IMR-90 (cell line): Measurements from ENCODE around the gene CDKAL1. TPM values are rescaled to one million over a fixed set of nuclear protein-coding genes. Genes with fewer than 3 reads are reported as not detected.

ENCODE experiments used
- ATAC-seq: fragments of 200-7000 bp; cut with Tn5 transposase; 2 replicates; pipeline ENCODE4 v1.9.1; 2020; ENCODE audit warnings: low read depth, mild to moderate bottlenecking, moderate library complexity
- BruUV-seq: library from RNA; stranded (reverse); fragments of 400-500 nt; replicated peaks from 2 replicates; lab custom pipeline; 2021; lab: Mats Ljungman, UMichigan
- CTCF ChIA-PET: fragments of 300-600 bp; formaldehyde crosslinking; extraction: SDS; loops from one replicate; lab custom pipeline; 2021; ENCODE audit warnings: antibody characterized with exemption; lab: Yijun Ruan, JAX
- POLR2A ChIA-PET: fragments of 300-600 bp; sonication (Branson Sonifier 250); formaldehyde crosslinking; loops from one replicate; lab custom pipeline; 2022; ENCODE audit warnings: antibody characterized with exemption; ENCODE audit not compliant: unreplicated experiment; lab: Charles Lee
- DNase-seq: peaks from one replicate; pipeline ENCODE4 v3.0.0; 2013
- H2AFZ ChIP-seq: replicated peaks from 2 replicates; pipeline ENCODE3; 2013; ENCODE audit warnings: low read length, mild to moderate bottlenecking; ENCODE audit not compliant: poor library complexity
- H2AK5ac ChIP-seq: 2 replicates; pipeline ENCODE4 v1.6.1; 2013; ENCODE audit warnings: low read depth, low read length, inconsistent platforms
- H2AK9ac ChIP-seq: replicated peaks from 2 replicates; pipeline ENCODE3; 2013; ENCODE audit warnings: mild to moderate bottlenecking, low read depth, low read length, moderate library complexity; ENCODE audit not compliant: poor library complexity
- H2BK120ac ChIP-seq: 2 replicates; pipeline ENCODE4 v1.6.1; 2013; ENCODE audit warnings: low read depth, low read length, inconsistent platforms
- H2BK15ac ChIP-seq: 3 replicates; pipeline ENCODE4 v1.6.1; 2013; ENCODE audit warnings: low read depth, low read length, inconsistent platforms
- H2BK20ac ChIP-seq: 2 replicates; pipeline ENCODE4 v1.6.1; 2013; ENCODE audit warnings: low read depth, mild to moderate bottlenecking, inconsistent platforms, low read length, moderate library complexity
- H2BK5ac ChIP-seq: 2 replicates; pipeline ENCODE4 v1.6.1; 2013; ENCODE audit warnings: mild to moderate bottlenecking, low read depth, low read length, inconsistent platforms; ENCODE audit not compliant: poor library complexity, severe bottlenecking
- H3K14ac ChIP-seq: replicated peaks from 2 replicates; pipeline ENCODE4 v1.6.1; 2013; ENCODE audit warnings: low read depth, low read length, inconsistent platforms
- H3K18ac ChIP-seq: 2 replicates; pipeline ENCODE4 v1.6.1; 2013; ENCODE audit warnings: low read depth, low read length, control low read depth
- H3K23ac ChIP-seq: 2 replicates; pipeline ENCODE4 v1.6.1; 2013; ENCODE audit warnings: low read depth, low read length, inconsistent platforms
- H3K27ac ChIP-seq: 2 replicates; pipeline ENCODE4 v1.5.1; 2013; ENCODE audit warnings: mild to moderate bottlenecking, control low read depth, low read length; ENCODE audit not compliant: insufficient read depth
- H3K27me3 ChIP-seq: 2 replicates; pipeline ENCODE4 v1.6.1; 2013; ENCODE audit warnings: low read length; ENCODE audit not compliant: control insufficient read depth, insufficient read depth
- H3K36me3 ChIP-seq: 2 replicates; pipeline ENCODE4 v1.6.1; 2013; ENCODE audit warnings: low read length, mixed read lengths; ENCODE audit not compliant: control insufficient read depth, insufficient read depth
- H3K4ac ChIP-seq: 2 replicates; pipeline ENCODE4 v1.6.1; 2013; ENCODE audit warnings: low read depth, low read length, inconsistent platforms
- H3K4me1 ChIP-seq: 2 replicates; pipeline ENCODE4 v1.6.1; 2013; ENCODE audit warnings: low read length, mixed read lengths; ENCODE audit not compliant: control insufficient read depth, insufficient read depth
- H3K4me2 ChIP-seq: 2 replicates; pipeline ENCODE4 v1.6.1; 2013; ENCODE audit warnings: low read depth, mild to moderate bottlenecking, control low read depth, low read length, moderate library complexity
- H3K4me3 ChIP-seq: 2 replicates; pipeline ENCODE4 v1.5.1; 2013; ENCODE audit warnings: low read depth, mild to moderate bottlenecking, control low read depth, low read length, moderate library complexity; ENCODE audit not compliant: insufficient read depth
- H3K56ac ChIP-seq: 2 replicates; pipeline ENCODE4 v1.6.1; 2013; ENCODE audit warnings: low read length, inconsistent platforms; ENCODE audit not compliant: insufficient read depth; ENCODE audit errors: extremely low read depth
- H3K79me1 ChIP-seq, 2 experiments: 2 replicates each; pipeline ENCODE4 v1.6.1; 2013; ENCODE audit warnings: low read length in 2 of 2, inconsistent platforms in 1 of 2, low read depth in 1 of 2
- H3K9ac ChIP-seq: 2 replicates; pipeline ENCODE4 v1.6.1; 2013; ENCODE audit warnings: low read depth, low read length, control low read depth
- H3K9me1 ChIP-seq: 2 replicates; pipeline ENCODE4 v1.6.1; 2013; ENCODE audit warnings: low read length, inconsistent platforms; ENCODE audit not compliant: insufficient read depth
- H3K9me3 ChIP-seq: 2 replicates; pipeline ENCODE4 v1.6.1; 2013; ENCODE audit warnings: low read length; ENCODE audit not compliant: control insufficient read depth, insufficient read depth
- H4K20me1 ChIP-seq: 2 replicates; pipeline ENCODE4 v1.6.1; 2013; ENCODE audit warnings: low read length, inconsistent platforms; ENCODE audit not compliant: insufficient read depth
- H4K5ac ChIP-seq: 2 replicates; pipeline ENCODE4 v1.6.1; 2013; ENCODE audit warnings: mild to moderate bottlenecking, low read depth, low read length, control low read depth
- H4K8ac ChIP-seq, 2 experiments: 2 replicates each; pipeline ENCODE4 v1.6.1; 2013; ENCODE audit warnings: low read depth in 2 of 2, low read length in 2 of 2, control low read depth in 1 of 2, inconsistent platforms in 1 of 2
- H4K91ac ChIP-seq: 2 replicates; pipeline ENCODE4 v1.6.1; 2013; ENCODE audit warnings: low read depth, low read length, inconsistent platforms; ENCODE audit not compliant: insufficient read depth
- BHLHE40 ChIP-seq: fragments of 150-350 bp; IDR thresholded peaks from 2 replicates; pipeline ENCODE4 v1.6.1; 2016; ENCODE audit warnings: mild to moderate bottlenecking, low read depth, low read length
- CEBPB ChIP-seq: IDR thresholded peaks from 2 replicates; pipeline ENCODE4 v1.6.1; 2012; ENCODE audit warnings: low read depth, low read length, improper control_type of control experiment
- FOS ChIP-seq: fragments of 150-350 bp; IDR thresholded peaks from 2 replicates; pipeline ENCODE4 v1.6.1; 2016; ENCODE audit warnings: low read depth, low read length
- MXI1 ChIP-seq: IDR thresholded peaks from 2 replicates; pipeline ENCODE4 v1.6.1; 2012; ENCODE audit warnings: low read depth, mild to moderate bottlenecking, low read length, moderate library complexity, borderline replicate concordance
- NFE2L2 ChIP-seq: fragments of 150-350 bp; IDR thresholded peaks from 2 replicates; pipeline ENCODE4 v1.6.1; 2016; ENCODE audit warnings: low read depth, mild to moderate bottlenecking, low read length
- RAD21 ChIP-seq: IDR thresholded peaks from 2 replicates; pipeline ENCODE4 v1.6.1; 2012; ENCODE audit warnings: low read length, improper control_type of control experiment
- SMC3 ChIP-seq: fragments of 150-350 bp; IDR thresholded peaks from 2 replicates; pipeline ENCODE4 v1.6.1; 2016; ENCODE audit warnings: low read depth, mild to moderate bottlenecking, antibody characterized with exemption, low read length, moderate library complexity
- WGBS, 2 experiments: methylation state at CpG; one replicate each; pipeline versions ENCODE4 v1.1.5 to v1.1.7; 2013; ENCODE audit warnings: missing lambda C conversion rate in 2 of 2; ENCODE audit not compliant: insufficient read length in 1 of 2; ENCODE audit errors: extremely low coverage in 2 of 2; 5-methylcytosine and 5-hydroxymethylcytosine counted together
- dilution Hi-C: fragments of 300-500 bp; cut with HindIII; formaldehyde crosslinking; loops from one replicate; pipeline ENCODE4 v1.14.3; 2018; ENCODE audit warnings: low sequenced_read_pairs; ENCODE audit not compliant: unreplicated experiment
- in situ Hi-C: fragments of 300-500 bp; cut with MboI; formaldehyde crosslinking; loops from 3 replicates; pipeline ENCODE4 v1.14.3; 2019; ENCODE audit warnings: low sequenced_read_pairs, inconsistent platforms, mixed read lengths
- intact Hi-C: fragments of 100-400 bp; cut with micrococcal nuclease; formaldehyde crosslinking; loops from 2 replicates; pipeline ENCODE4 v1.10.0; 2022
- polyA plus RNA-seq, 3 experiments: library from polyadenylated mRNA; depleted of rRNA; stranded (reverse); fragments of >200 nt; gene quantifications; 2 replicates each; pipeline ENCODE4 v1.2.3, GENCODE V29; 2012; ENCODE audit warnings: low replicate concordance in 1 of 3
- total RNA-seq: library from RNA; depleted of rRNA; stranded (reverse); fragments of >200 nt; gene quantifications from 2 replicates; pipeline ENCODE4 v1.2.3, GENCODE V29; 2012
- TF ChIP-seq, protein P1 (sequence below): conservative IDR thresholded peaks from 2 replicates; pipeline ENCODE4 v1.5.1; 2012; ENCODE audit warnings: mild to moderate bottlenecking, low read depth, low read length, improper control_type of control experiment
- TF ChIP-seq, protein P2 (sequence below): fragments of 150-350 bp; IDR thresholded peaks from 2 replicates; pipeline ENCODE4 v1.6.1; 2017; ENCODE audit warnings: mild to moderate bottlenecking, antibody characterized with exemption, low read length, low read depth

CDKAL1 gene
- total and polyA plus RNA-seq, 2 of the 4 experiments (the other 2 are of a cell fraction) = 3.7 to 13.1 TPM

GRCh38 chr6:20582586-20583443 is 48.6 kb downstream of the CDKAL1 start (continued):
- TF ChIP-seq BHLHE40 = no peak

GRCh38 chr6:20583444-20583800 is 49.2 kb downstream of the CDKAL1 start:
- TF ChIP-seq MXI1 (no peak), SMC3 (no peak), FOS (no peak), CEBPB (no peak), RAD21 (no peak), NFE2L2 (no peak)
- TF ChIP-seq, protein P1, sequence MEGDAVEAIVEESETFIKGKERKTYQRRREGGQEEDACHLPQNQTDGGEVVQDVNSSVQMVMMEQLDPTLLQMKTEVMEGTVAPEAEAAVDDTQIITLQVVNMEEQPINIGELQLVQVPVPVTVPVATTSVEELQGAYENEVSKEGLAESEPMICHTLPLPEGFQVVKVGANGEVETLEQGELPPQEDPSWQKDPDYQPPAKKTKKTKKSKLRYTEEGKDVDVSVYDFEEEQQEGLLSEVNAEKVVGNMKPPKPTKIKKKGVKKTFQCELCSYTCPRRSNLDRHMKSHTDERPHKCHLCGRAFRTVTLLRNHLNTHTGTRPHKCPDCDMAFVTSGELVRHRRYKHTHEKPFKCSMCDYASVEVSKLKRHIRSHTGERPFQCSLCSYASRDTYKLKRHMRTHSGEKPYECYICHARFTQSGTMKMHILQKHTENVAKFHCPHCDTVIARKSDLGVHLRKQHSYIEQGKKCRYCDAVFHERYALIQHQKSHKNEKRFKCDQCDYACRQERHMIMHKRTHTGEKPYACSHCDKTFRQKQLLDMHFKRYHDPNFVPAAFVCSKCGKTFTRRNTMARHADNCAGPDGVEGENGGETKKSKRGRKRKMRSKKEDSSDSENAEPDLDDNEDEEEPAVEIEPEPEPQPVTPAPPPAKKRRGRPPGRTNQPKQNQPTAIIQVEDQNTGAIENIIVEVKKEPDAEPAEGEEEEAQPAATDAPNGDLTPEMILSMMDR = no peak
- TF ChIP-seq, protein P2, sequence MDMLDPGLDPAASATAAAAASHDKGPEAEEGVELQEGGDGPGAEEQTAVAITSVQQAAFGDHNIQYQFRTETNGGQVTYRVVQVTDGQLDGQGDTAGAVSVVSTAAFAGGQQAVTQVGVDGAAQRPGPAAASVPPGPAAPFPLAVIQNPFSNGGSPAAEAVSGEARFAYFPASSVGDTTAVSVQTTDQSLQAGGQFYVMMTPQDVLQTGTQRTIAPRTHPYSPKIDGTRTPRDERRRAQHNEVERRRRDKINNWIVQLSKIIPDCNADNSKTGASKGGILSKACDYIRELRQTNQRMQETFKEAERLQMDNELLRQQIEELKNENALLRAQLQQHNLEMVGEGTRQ = no peak
- no TSS peak for BruUV-seq
- Histone ChIP-seq H3K4me1 (no peaks in the 10 kb centered on the region), H4K5ac (no peak overlapping the region), H2AK5ac (no peak overlapping the region), H3K4me3 (no peak overlapping the region), H3K27me3 (no peaks in the 10 kb centered on the region), H2BK15ac (no peak overlapping the region), H3K14ac (no peak overlapping the region), H2BK20ac (no peak overlapping the region), H3K36me3 (no peaks in the 10 kb centered on the region), H2AFZ (no peak overlapping the region), H3K4me2 (no peak overlapping the region), H2BK5ac (no peak overlapping the region), H4K91ac (no peak overlapping the region), H2BK120ac (no peak overlapping the region), H4K8ac (no peak overlapping the region), H3K23ac (no peak overlapping the region), H3K9me1 (no peaks in the 10 kb centered on the region; the same call in none of the 2 replicates), H4K20me1 (no peaks in the 10 kb centered on the region), H3K9ac (no peak overlapping the region), H2AK9ac (no peak overlapping the region), H3K18ac (no peak overlapping the region), H3K56ac (no peak overlapping the region), H3K9me3 (no peaks in the 10 kb centered on the region), H3K4ac (no peak overlapping the region), H3K79me1 (no peaks in the 10 kb centered on the region), H3K27ac (no peak overlapping the region)
- in situ Hi-C loops (no loop called here), dilution Hi-C loops (no loop called here), intact Hi-C loops (no loop called here)
- WGBS, 2 experiments = 50% methylated on average over 2 of the region's 3 CpGs; no CpG with 5 or more reads in 1 of the 2 experiments
- POLR2A ChIA-PET = no interaction called here
- DNase-seq (no peak), ATAC-seq (no peak)
- CTCF ChIA-PET = no interaction called here
